T-helper 1 cell (primary cell): ENCODE data around the gene PCMTD2.

Source experiments
- DNase-seq, 5 donors: peaks; one replicate each; pipeline ENCODE4 v3.0.0-alpha.2; 2012 to 2020
- total RNA-seq, 4 donors: gene quantifications; one replicate each; lab custom pipeline; 2026; lab: John Stamatoyannopoulos, UW

PCMTD2 gene
- total RNA-seq = 84.6 to 147 (median 104) reads per million in 4 donors

GRCh38 chr20:64255361-64256281 is at the start of gene PCMTD2:
PCMTD2 (plus strand) TSS chr20:64255748; CDS start chr20:64259966, 4,218 bp downstream.
- DNase-seq = peak; percentile 71 to 89 (median 76)

GRCh38 chr20:64206614-64207013 is 48.9 kb upstream of the PCMTD2 start:
- no peak for DNase-seq

GRCh38 chr20:64207641-64208590 is 47.6 kb upstream of the PCMTD2 start:
- DNase-seq = no peak

- DNase-seq = no peak
Observed at GRCh38 chr20:64209148-64209547, 46.4 kb upstream of the PCMTD2 start.

GRCh38 chr20:64210656-64211369 is 44.7 kb upstream of the PCMTD2 start:
- no peak for DNase-seq

GRCh38 chr20:64211874-64212658 is 43.5 kb upstream of the PCMTD2 start:
- DNase-seq = no peak

GRCh38 chr20:64212755-64213154 is 42.8 kb upstream of the PCMTD2 start:
- DNase-seq = no peak

- no peak for DNase-seq
Observed at GRCh38 chr20:64214113-64214512, 41.4 kb upstream of the PCMTD2 start.

GRCh38 chr20:64214952-64215351 is 40.6 kb upstream of the PCMTD2 start:
- no peak for DNase-seq

GRCh38 chr20:64216036-64216435 is 39.5 kb upstream of the PCMTD2 start:
- DNase-seq = no peak

- DNase-seq = no peak
Observed at GRCh38 chr20:64216910-64217309, 38.6 kb upstream of the PCMTD2 start.

GRCh38 chr20:64217539-64218221 is 37.9 kb upstream of the PCMTD2 start:
- no peak for DNase-seq

- DNase-seq = no peak
Observed at GRCh38 chr20:64219202-64219601, 36.3 kb upstream of the PCMTD2 start.

- DNase-seq = no peak
Observed at GRCh38 chr20:64219730-64220129, 35.8 kb upstream of the PCMTD2 start.

GRCh38 chr20:64220420-64220819 is 35.1 kb upstream of the PCMTD2 start:
- DNase-seq = no peak

GRCh38 chr20:64220891-64221527 is 34.5 kb upstream of the PCMTD2 start:
- no peak for DNase-seq

- no peak for DNase-seq
Observed at GRCh38 chr20:64222291-64222735, 33.2 kb upstream of the PCMTD2 start.

GRCh38 chr20:64222851-64223525 is 32.6 kb upstream of the PCMTD2 start:
- DNase-seq = no peak

- DNase-seq = no peak
Observed at GRCh38 chr20:64223526-64224067, 32.0 kb upstream of the PCMTD2 start.
